HepG2 (cell line): ENCODE measurements around the gene TTLL4. TPM values are rescaled to one million over a fixed set of nuclear protein-coding genes. Genes with fewer than 3 reads are reported as not detected.

Experiments used
- ARNTL ChIP-seq: sonication (generic); formaldehyde crosslinking; IDR thresholded peaks from 2 replicates; pipeline ENCODE4 v1.4.0; 2020; ENCODE audit warnings: mild to moderate bottlenecking, missing genetic modification reagents
- BRD4 ChIP-seq: sonication (generic); formaldehyde crosslinking; IDR thresholded peaks from 2 replicates; pipeline ENCODE4 v1.4.0; 2020; ENCODE audit warnings: missing genetic modification reagents
- HMGXB3 ChIP-seq: sonication (generic); formaldehyde crosslinking; IDR thresholded peaks from 2 replicates; pipeline ENCODE4 v1.4.0; 2020; ENCODE audit warnings: missing genetic modification reagents, borderline replicate concordance
- HNRNPLL ChIP-seq: fragments of 200-400 bp; formaldehyde crosslinking; IDR thresholded peaks from 2 replicates; pipeline ENCODE4 v1.6.1; 2017; ENCODE audit warnings: mild to moderate bottlenecking, low read depth, low read length; ENCODE audit not compliant: poor library complexity, severe bottlenecking
- IRX3 ChIP-seq: sonication (generic); formaldehyde crosslinking; IDR thresholded peaks from 2 replicates; pipeline ENCODE4 v1.8.1; 2023; ENCODE audit warnings: mild to moderate bottlenecking, low read depth, missing genetic modification reagents, borderline replicate concordance
- MAZ ChIP-seq, 2 experiments: sonication (generic) in 1 of 2; formaldehyde crosslinking in 1 of 2; IDR thresholded peaks; 2 replicates each; pipeline versions ENCODE4 v1.5.0 to v1.6.1; 2012 to 2020; ENCODE audit warnings: low read depth in 2 of 2, mild to moderate bottlenecking in 2 of 2, borderline replicate concordance in 1 of 2, improper control_type of control experiment in 1 of 2, low read length in 1 of 2, missing genetic modification reagents in 1 of 2, moderate library complexity in 1 of 2
- MYC ChIP-seq: sonication (generic); formaldehyde crosslinking; IDR thresholded peaks from 2 replicates; pipeline ENCODE4 v1.9.0; 2021; ENCODE audit warnings: missing genetic modification reagents, borderline replicate concordance
- SMAD3 ChIP-seq: sonication (generic); formaldehyde crosslinking; IDR thresholded peaks from 2 replicates; pipeline ENCODE4 v1.4.0; 2020; ENCODE audit warnings: missing genetic modification reagents
- SPEN ChIP-seq: sonication (generic); formaldehyde crosslinking; IDR thresholded peaks from 2 replicates; pipeline ENCODE4 v1.5.1; 2020; ENCODE audit warnings: low read depth, mild to moderate bottlenecking, missing genetic modification reagents
- THYN1 ChIP-seq: sonication (generic); formaldehyde crosslinking; IDR thresholded peaks from 2 replicates; pipeline ENCODE4 v1.8.1; 2023; ENCODE audit warnings: low read depth, mild to moderate bottlenecking, moderate library complexity, missing genetic modification reagents, borderline replicate concordance
- ZIK1 ChIP-seq: sonication (generic); formaldehyde crosslinking; IDR thresholded peaks from 2 replicates; pipeline ENCODE4 v1.5.0; 2020; ENCODE audit warnings: mild to moderate bottlenecking, low read depth, missing genetic modification reagents, borderline replicate concordance
- ZNF180 ChIP-seq: sonication (generic); formaldehyde crosslinking; IDR thresholded peaks from 2 replicates; pipeline ENCODE4 v1.4.0; 2020; ENCODE audit warnings: low read depth, missing genetic modification reagents, borderline replicate concordance
- ZNF282 ChIP-seq: fragments of 450-650 bp; IDR thresholded peaks from 2 replicates; pipeline ENCODE4 v1.6.1; 2018; ENCODE audit not compliant: partially characterized antibody
- ZNF605 ChIP-seq: sonication (generic); formaldehyde crosslinking; IDR thresholded peaks from 2 replicates; pipeline ENCODE4 v1.8.0; 2022; ENCODE audit warnings: mild to moderate bottlenecking, missing genetic modification reagents
- ZNF737 ChIP-seq: sonication (generic); formaldehyde crosslinking; IDR thresholded peaks from 2 replicates; pipeline ENCODE4 v1.5.0; 2020; ENCODE audit warnings: missing genetic modification reagents, mild to moderate bottlenecking, borderline replicate concordance
- polyA plus RNA-seq, 8 experiments: library from polyadenylated mRNA; depleted of rRNA in 3 of 8; stranded (reverse) in 7 of 8; unstranded in 1 of 8; fragments of >200 nt; fragmentation: Illumina TruSeq in 4 of 8; extraction: Trizol in 4 of 8; gene quantifications; 2 replicates each; pipeline versions ENCODE4 v1.2.1 to v1.2.3, GENCODE V29; 2011 to 2016; ENCODE audit warnings: low read depth in 4 of 8, missing spikeins in 1 of 8, mixed read lengths in 1 of 8; ENCODE audit not compliant: insufficient read depth in 1 of 8
- total RNA-seq, 5 experiments: library from RNA; depleted of rRNA; stranded (reverse); fragments of >200 nt; fragmentation: Illumina TruSeq; extraction: Trizol; gene quantifications; 2 replicates each; pipeline ENCODE4 v1.2.3, GENCODE V29; 2016; ENCODE audit warnings: low read depth in 1 of 5
- TF ChIP-seq, protein P1 (sequence below): IDR thresholded peaks from 2 replicates; pipeline ENCODE4 v1.6.1; 2016; ENCODE audit warnings: low read depth, control low read depth
- TF ChIP-seq, protein P2 (sequence below): IDR thresholded peaks from 2 replicates; pipeline ENCODE4 v1.4.0; 2020; ENCODE audit warnings: mild to moderate bottlenecking, missing genetic modification reagents

Gene TTLL4
- total and polyA plus RNA-seq, 2 of the 13 experiments (the other 11 are each of a cell fraction or from before 2014, with no cell fraction given), result 77.5 to 84.6 TPM

DNA sequence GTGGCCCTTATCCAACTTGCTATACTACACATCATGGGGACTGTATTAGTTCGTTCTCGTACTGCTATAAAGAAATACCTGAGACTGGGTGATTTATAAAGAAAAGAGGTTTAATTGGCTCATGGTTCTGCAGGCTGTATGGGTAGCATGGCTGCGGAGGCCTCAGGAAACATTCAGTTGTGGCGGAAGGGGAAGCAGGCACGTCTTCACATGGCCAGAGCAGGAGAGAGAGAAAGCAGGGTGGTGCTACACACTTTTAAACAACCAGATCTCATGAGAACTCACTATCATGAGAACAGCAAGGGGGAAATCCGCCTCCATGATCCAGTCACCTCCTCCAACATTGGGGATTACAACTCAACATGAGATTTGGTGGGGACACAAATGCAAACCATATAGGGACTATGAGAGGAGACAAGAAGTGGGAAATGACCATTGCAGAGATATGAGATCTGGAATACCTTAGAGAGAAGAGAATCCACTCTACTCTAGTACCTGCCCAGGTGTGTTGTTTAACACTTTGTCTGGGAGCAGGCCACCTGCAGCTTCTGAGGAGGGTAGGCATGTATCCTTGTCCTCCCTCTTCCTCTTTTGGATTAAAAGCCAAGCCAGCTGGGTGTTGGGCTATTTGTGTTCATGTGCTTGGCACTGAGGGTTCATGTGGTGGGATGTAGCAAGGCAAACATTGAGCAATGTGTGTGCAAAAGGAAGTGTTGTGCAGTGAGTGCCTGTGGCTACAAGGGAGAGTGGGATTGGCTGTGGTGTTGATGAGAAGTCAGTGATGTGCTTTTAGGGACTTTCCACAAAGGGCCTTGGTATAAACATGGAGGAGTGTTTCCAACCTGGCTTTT is 22.8 kb downstream of the TTLL4 start (continued):
- no peak for TF ChIP-seq MAZ (IDR thresholded peaks at IDR 0.05; ENCODE audit: borderline replicate concordance, low read depth, low read length)
- peak; percentile 77 for TF ChIP-seq MAZ (CRISPR knock-in tag; IDR thresholded peaks at IDR 0.05; ENCODE audit: low read depth)
- peak; percentile 69; the same call in 1 of the 2 replicates for TF ChIP-seq ZNF605 (CRISPR knock-in tag)
- no peak for TF ChIP-seq BRD4 (CRISPR knock-in tag)
- no peak for TF ChIP-seq HNRNPLL
- TF ChIP-seq ZNF180, result no peak
- TF ChIP-seq ARNTL (CRISPR knock-in tag), result peak; percentile 74
- peak; percentile 63; the same call in 1 of the 2 replicates for TF ChIP-seq ZIK1 (CRISPR knock-in tag)
- TF ChIP-seq THYN1 (CRISPR knock-in tag), result peak; percentile 85; the same call in 1 of the 2 replicates
- peak; percentile 99 for TF ChIP-seq HMGXB3
- no peak for TF ChIP-seq ZNF282
- TF ChIP-seq, protein P1, sequence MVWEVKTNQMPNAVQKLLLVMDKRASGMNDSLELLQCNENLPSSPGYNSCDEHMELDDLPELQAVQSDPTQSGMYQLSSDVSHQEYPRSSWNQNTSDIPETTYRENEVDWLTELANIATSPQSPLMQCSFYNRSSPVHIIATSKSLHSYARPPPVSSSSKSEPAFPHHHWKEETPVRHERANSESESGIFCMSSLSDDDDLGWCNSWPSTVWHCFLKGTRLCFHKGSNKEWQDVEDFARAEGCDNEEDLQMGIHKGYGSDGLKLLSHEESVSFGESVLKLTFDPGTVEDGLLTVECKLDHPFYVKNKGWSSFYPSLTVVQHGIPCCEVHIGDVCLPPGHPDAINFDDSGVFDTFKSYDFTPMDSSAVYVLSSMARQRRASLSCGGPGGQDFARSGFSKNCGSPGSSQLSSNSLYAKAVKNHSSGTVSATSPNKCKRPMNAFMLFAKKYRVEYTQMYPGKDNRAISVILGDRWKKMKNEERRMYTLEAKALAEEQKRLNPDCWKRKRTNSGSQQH (CRISPR knock-in tag), result peak; percentile 97
- TF ChIP-seq, protein P2, sequence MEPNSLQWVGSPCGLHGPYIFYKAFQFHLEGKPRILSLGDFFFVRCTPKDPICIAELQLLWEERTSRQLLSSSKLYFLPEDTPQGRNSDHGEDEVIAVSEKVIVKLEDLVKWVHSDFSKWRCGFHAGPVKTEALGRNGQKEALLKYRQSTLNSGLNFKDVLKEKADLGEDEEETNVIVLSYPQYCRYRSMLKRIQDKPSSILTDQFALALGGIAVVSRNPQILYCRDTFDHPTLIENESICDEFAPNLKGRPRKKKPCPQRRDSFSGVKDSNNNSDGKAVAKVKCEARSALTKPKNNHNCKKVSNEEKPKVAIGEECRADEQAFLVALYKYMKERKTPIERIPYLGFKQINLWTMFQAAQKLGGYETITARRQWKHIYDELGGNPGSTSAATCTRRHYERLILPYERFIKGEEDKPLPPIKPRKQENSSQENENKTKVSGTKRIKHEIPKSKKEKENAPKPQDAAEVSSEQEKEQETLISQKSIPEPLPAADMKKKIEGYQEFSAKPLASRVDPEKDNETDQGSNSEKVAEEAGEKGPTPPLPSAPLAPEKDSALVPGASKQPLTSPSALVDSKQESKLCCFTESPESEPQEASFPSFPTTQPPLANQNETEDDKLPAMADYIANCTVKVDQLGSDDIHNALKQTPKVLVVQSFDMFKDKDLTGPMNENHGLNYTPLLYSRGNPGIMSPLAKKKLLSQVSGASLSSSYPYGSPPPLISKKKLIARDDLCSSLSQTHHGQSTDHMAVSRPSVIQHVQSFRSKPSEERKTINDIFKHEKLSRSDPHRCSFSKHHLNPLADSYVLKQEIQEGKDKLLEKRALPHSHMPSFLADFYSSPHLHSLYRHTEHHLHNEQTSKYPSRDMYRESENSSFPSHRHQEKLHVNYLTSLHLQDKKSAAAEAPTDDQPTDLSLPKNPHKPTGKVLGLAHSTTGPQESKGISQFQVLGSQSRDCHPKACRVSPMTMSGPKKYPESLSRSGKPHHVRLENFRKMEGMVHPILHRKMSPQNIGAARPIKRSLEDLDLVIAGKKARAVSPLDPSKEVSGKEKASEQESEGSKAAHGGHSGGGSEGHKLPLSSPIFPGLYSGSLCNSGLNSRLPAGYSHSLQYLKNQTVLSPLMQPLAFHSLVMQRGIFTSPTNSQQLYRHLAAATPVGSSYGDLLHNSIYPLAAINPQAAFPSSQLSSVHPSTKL, result peak; percentile 97
- TF ChIP-seq ZNF737 (CRISPR knock-in tag), result peak; percentile 21; the same call in 1 of the 2 replicates
- TF ChIP-seq IRX3 (CRISPR knock-in tag), result no peak
- TF ChIP-seq SMAD3 (CRISPR knock-in tag), result peak; percentile 99
- TF ChIP-seq SPEN (CRISPR knock-in tag), result 0 out of 2 replicates have a peak, but pooled peaks have one; percentile 44
- TF ChIP-seq MYC (CRISPR knock-in tag), result peak; percentile 75
